ENCODE measurements around the gene PTPRB.
"Not testable (repeated sequence)": the region's sequence is repeated elsewhere in the genome, so short reads cannot be mapped to it uniquely, and the experiment has no call there.

The PTPRB gene

GRCh38 chr12:70529647-70530046 is 107.6 kb downstream of the PTPRB start:
- DNase-seq, result no peak

GRCh38 chr12:70520847-70521246 is 116.4 kb downstream of the PTPRB start:
- DNase-seq, result no peak

GRCh38 chr12:70513426-70513825 is 123.8 kb downstream of the PTPRB start:
- DNase-seq, result no peak

GRCh38 chr12:70508178-70508577 is 129.1 kb downstream of the PTPRB start:
- DNase-seq, result no peak

- no peak for DNase-seq
Measured at GRCh38 chr12:70507442-70507841, 129.8 kb downstream of the PTPRB start.

GRCh38 chr12:70497508-70497907 is 139.7 kb downstream of the PTPRB start:
- DNase-seq, result no peak

- not testable (repeated sequence) for DNase-seq
Measured at GRCh38 chr12:70492904-70493303, 144.3 kb downstream of the PTPRB start.

GRCh38 chr12:70490928-70491327 is 146.3 kb downstream of the PTPRB start:
- not testable (repeated sequence) for DNase-seq

- no peak for DNase-seq
Measured at GRCh38 chr12:70487440-70487839, 149.8 kb downstream of the PTPRB start.

GRCh38 chr12:70486588-70486987 is 150.6 kb downstream of the PTPRB start:
- DNase-seq, result no peak

- DNase-seq, result no peak
Measured at GRCh38 chr12:70485704-70486103, 151.5 kb downstream of the PTPRB start.

GRCh38 chr12:70484464-70484863 is 152.8 kb downstream of the PTPRB start:
- no peak for DNase-seq

GRCh38 chr12:70482764-70483163 is 154.5 kb downstream of the PTPRB start:
- DNase-seq, result no peak

GRCh38 chr12:70469221-70469820 is 167.9 kb downstream of the PTPRB start:
- DNase-seq, result no peak

GRCh38 chr12:70468741-70469140 is 168.5 kb downstream of the PTPRB start:
- DNase-seq, result no peak

- no peak for DNase-seq
Measured at GRCh38 chr12:70467918-70468733, 169.1 kb downstream of the PTPRB start.

GRCh38 chr12:70467476-70467875 is 169.8 kb downstream of the PTPRB start:
- DNase-seq, result no peak

- DNase-seq, result no peak
Measured at GRCh38 chr12:70466753-70467152, 170.5 kb downstream of the PTPRB start.

All from stimulated activated CD4-positive, alpha-beta T cell treated with anti-CD3 and anti-CD28 coated beads, Interleukin-15, amount 100 ng/mL, for 24 hours (primary cell).